Stimulated activated CD8-positive, alpha-beta memory T cell treated with anti-CD3 and anti-CD28 coated beads, Interleukin-15, amount 100 ng/mL, for 48 hours (primary cell): ENCODE measurements around the gene TMEM150B.

Experiments used
- DNase-seq, 2 donors: peaks; one replicate each; pipeline ENCODE4 v3.0.0-alpha.2; 2020; ENCODE audit warnings: low read depth in 2 of 2

TMEM150B gene

DNA sequence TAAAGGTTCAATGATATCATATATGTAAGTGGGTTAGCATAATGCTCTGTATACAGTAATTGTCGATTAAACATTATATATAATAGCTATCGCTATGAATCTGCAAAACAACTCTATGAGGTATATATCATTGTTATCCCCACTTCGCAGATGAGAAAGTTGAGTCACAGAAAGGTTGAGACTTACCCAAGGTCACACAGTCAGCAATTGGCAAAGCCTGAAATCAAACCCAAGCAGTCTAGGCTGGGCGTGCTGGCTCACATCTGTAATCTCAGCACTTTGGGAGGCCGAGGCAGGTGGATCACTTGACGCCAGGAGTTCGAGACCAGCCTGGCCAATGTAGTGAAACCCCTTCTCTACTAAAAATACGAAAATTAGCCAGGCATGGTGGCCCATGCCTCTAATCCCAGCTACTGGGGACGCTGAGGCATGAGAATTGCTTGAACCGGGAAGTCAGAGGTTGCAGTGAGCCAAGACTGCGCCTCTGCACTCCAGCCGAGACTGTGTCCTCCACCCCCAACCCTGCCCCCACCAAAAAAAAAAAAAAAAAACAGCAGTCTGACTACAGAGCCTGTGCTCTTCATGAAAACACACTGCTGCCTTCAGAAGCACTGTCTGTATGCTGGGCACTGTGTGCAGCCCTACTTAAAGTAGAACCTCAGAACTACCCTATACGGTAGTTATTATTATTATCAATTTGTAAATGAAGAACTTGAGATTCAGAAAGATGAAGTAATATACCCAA, 46.6 kb downstream of the TMEM150B start:
- no peak for DNase-seq

DNA sequence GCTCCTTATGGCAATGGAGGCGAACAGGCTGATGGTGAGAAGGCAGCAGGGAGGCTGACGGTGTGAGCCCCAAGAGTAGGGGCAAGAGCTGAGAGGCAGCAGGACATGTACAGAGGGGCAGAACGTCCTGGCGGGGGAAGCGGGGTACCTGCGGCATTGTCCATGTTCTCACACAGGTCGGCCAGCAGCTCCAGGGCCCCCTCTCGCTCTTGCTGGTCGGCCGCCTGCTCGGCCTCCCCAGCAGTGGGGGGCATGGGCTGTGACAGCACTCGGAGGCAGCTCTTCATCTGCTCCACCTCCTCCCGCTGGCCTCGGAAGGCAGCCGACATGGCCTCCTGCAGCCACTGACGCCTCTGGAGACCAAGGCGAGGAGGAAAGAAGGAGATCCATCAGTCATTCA, 47.6 kb downstream of the TMEM150B start:
- no peak for DNase-seq

DNA sequence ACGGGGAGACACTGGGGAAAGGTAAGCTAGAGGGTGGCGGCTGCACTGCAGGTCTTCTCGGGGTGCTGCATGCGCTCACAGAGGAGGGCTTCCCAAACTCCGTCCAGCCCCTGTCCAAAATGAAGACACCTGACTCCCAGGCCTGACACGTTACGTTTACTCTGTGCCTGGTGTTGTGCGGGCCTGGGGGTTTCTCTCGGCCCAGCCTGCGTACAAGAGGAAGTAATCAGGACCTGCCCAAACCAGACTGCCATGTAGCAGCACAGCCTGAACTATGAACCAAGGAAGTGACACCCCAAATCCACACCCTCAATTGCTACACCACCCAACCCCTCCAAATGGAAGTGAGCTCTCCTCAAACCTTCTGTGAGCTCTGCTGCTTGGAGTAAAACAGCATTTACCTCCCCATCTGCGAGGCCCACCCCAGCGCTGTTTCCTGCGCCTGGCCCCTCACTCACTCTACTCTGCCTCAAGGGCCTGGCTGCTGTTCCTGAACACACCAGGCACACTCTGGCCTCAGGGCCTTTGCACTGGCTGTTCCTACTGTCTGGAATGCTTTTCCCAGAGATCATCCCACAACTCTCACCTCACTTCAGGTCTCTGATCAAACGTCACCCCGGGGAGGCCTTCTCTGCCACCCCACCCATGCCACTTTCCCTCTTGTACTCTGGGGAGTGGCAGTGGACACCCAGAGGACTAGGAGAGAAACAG, 48.3 kb downstream of the TMEM150B start:
- no peak for DNase-seq

DNA sequence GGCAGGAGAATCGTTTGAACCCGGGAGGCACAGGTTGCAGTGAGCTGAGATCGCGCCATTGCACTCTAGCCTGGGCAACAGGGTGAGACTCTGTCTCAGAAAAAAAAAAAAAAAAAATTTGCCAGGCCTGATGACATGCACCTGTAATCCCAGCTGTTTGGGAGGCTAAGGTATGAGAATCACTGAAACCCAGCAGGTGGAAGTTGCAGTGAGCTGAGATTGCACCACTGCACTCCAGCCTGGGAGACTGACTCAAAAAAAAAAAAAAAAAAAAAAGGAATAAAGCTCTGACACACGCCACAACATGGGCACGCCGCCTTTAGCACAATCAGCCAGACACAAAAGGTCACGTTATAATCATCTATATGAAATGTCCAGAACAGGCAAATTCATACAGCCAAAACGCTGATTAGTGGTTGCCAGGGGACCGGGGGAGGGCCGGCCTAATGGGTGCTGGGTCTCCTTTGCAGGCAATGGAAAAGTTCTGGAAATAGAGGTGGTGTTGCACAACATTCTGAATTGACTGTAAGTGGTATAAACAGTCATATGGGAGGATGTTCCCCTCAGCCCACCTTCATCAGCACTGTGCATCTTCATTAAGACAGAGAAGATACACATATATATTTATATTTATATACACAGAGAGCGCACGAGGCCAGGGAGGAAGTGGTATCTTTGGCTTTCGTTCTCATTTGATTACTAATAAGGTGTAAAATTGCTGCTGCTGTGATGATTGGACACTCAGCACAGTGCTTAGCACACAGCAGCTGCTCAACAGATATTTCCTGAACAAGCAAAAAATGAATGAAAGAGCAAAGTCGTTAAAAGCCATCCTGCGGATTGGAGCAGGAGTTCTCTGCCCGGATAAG, 49.1 kb downstream of the TMEM150B start:
- DNase-seq, result no peak

DNA sequence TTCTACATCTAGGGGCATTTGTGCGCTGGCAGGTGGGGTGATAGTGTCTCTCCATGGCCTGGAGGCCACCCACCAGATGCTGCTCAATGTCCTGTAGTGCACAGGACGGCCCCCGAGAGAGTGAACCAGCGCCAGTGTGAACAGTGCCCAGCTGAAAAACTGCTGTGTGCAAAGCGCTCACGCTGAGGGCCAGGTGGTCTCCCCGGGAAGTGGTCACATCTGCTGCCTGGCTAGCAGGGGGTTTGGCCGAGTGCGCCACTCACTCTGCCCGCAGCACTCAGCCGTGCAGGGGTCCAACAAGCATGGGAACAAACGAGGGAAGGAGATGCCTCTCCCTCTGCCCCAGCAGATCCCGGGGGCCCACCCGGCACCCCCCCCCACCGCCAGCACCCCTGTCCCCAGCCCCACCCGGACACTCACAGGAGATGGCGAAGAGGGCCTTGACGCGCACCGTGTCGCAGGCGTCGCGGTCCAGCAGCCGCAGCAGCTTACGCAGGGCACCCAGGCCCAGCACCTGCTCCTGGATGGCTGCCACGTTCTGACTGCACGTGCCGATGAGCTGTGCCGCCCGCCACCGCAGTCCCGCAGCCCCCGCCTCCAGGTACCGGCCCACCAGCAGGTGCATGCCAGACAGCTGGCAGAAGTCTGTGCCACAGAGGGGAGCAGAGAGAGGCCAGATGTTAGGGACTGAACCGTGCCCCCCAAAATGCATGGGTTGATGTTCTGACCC, 51.0 kb downstream of the TMEM150B start:
- DNase-seq, result no peak

DNA sequence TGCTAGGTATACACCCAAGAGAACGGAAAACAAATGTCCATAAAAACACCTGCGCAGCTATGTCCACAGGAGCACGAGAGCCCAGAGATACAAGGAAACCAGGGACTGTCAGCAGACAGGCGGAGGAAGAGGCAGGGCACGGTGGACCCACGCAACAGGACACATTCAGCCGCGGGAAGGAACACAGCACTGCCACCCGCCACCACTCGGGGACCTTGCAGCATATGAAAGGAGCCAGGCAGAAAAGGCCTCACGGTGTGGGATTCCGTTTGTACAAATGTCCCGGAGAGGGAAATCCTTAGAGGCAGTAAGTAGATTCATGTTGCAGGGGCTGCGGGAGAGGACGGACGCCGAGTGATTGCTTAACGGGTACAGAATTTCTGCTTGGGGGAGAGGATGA, 53.0 kb downstream of the TMEM150B start:
- no peak for DNase-seq

DNA sequence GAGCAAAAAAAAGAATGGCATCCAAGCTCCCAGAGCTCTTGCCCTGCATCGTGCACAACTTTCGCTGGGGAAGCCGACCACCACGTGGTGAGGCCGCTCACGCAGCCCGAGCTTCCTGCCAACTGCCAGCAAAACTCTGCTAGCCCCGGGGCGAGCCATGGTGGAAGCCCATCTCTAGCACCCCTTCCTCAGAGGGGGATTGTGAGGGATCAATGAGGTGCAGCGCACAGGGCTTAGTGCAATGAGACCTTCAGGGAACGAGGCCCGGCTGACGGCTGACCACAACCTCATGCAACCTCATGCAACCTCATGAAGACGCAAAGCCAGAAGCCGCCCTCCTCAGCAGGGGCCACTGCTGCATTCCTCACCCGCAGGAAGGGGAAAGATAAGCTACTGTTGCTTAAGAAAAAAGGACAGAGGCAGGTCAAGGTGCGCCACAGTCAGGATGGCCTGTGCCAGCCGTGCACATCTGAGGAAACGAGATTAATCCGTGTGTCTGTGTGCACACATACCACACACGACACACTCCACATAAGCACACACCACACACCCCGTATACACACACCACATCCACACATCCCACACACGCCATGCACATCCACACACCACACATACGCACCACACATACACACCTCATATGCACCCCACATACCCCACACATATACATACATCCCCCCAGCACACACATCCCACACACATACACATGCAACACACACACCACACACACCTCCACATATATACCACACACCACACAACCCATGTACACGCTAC, 54.8 kb downstream of the TMEM150B start:
- no peak for DNase-seq

DNA sequence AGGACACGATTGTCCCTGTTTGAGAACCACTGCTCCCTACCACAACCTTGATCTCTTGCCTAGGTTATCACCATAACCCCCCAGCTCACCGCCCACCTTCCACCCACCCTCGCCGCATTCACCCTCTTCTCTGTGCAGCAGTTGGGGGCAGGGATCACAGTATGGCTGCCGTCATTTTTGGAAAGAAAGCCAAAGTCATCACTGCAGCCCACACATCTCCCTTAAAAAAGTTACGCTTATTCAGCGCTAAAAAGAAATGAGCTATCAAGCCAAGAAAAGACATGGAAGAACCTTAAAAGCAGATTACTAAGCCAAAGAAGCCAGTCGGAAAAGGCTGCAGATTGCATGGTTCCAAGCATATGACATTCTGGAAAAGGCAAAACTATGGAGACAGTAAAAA, 55.8 kb downstream of the TMEM150B start:
- no peak for DNase-seq

DNA sequence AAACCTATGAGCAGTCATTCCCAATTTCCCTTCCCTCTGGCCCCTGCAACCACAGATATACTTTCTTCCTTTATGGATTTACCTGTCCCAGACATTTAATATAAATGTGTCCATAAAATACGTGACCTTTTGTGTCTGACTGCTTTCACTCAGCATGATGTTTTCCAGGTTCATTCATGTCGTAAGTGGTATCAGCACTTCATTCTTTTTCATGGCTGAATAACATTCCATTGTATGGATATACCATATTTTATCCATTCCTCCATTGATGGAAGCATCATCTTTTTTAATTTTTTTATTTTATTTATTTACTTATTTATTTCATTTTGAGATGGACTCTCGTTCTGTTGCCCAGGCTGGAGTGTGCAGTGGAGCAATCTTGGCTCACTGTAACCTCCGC, 58.3 kb downstream of the TMEM150B start:
- DNase-seq, result no peak

DNA sequence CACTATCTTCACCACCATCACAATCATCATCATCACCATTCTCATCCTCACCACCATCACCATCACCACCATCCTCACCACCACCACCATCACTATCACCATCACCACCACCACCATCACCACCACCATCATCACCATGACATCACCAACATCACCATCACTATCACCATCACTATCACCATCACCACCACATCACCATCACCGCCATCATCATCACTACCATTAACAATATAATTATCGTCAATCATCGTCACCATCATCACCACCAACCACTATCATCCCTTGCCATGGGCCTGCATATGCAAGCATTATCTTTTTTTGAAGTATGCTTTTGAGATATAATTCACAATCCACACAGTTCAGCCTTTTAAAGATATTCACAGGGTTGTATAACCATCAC, 58.7 kb downstream of the TMEM150B start:
- no peak for DNase-seq

DNA sequence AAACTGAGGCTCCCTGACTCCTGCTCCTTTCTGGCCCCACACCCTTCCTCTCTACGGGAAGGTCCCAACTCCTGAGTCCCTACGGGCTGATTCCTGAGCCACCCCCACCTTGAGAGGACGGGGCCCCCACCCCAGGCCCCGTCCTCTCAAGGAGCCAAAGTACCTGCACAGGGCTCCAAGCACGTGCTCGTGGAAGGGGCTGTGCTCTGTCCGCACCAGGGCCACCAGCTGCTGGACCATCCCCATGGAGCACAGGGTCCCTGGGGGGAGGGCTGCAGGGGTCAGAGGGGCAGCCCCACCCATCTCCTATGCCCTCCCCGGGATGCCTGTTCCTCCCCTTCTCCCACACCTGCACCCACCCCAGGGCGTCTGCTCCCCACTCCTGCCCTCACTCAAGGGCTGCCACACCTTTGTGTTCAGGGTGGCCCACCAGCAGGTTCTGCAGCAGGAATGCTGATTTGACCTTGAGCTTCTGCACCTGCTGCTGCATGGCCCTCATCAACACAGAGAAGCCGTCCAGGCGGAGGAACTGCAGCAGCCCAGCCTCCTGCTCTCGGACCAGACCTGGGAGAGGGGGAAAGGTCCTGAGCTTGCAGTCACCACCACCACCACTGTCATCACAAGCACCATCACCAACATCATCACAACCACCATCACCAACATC, 59.3 kb downstream of the TMEM150B start:
- DNase-seq, result no peak

DNA sequence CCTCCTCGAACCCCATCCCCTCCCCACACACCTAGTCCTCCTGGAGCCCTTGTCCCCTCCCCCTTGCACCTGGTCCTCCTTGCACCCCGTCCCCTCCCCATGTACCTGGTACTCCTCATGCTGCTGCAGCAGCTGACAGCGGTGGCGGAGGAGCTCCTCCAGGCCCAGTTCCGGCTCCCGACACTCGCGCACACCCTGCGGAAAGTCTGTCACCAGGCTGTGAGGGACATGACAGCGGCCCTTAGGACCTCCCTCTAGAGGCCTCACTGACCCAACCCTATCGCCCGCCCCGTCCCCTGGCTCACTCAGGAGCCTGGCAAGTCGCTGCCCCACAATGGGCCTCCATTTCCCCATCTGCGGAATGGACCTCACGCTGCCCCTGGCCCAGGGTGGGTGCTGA, 60.0 kb downstream of the TMEM150B start:
- no peak for DNase-seq

DNA sequence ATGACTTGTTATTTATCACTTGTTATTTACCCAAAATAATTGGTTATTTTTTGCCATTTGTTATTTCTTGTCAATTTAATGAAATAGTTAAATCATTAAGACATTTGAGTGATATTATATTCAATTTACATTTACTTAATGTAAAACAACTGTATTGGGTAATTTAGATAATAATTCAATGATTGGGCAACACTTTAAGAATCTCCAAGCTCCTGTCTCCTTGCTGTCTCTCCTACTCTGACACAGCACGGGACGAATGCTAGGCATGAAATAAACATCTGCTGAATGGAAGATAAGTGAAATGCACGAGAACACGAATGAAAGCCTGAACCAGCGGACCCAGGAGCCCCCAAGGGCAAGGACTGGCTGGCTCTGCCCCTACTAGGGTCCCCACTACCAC, 60.6 kb downstream of the TMEM150B start:
- DNase-seq, result no peak
